H9 (cell line): ENCODE measurements around the gene MAOA. TPM values are rescaled to one million over a fixed set of nuclear protein-coding genes. Genes with fewer than 3 reads are reported as not detected.

Source experiments
- DNase-seq: peaks from one replicate; pipeline ENCODE4 v3.0.0-alpha.2; 2017
- H2AFZ ChIP-seq: one replicate; pipeline ENCODE4 v1.6.1; 2013; ENCODE audit warnings: mild to moderate bottlenecking, low read length, control low read depth, moderate library complexity
- H2AK5ac ChIP-seq: 2 replicates; pipeline ENCODE4 v1.6.1; 2013; ENCODE audit warnings: low read length, control low read depth, mixed read lengths; ENCODE audit not compliant: insufficient read length
- H2BK120ac ChIP-seq: one replicate; pipeline ENCODE4 v1.6.1; 2013; ENCODE audit warnings: low read depth, mild to moderate bottlenecking, low read length, control low read depth, inconsistent platforms; ENCODE audit not compliant: poor library complexity, severe bottlenecking
- H2BK12ac ChIP-seq: 2 replicates; pipeline ENCODE4 v1.6.1; 2013; ENCODE audit warnings: low read length, control low read depth, mixed read lengths, low read depth; ENCODE audit not compliant: insufficient read length
- H2BK15ac ChIP-seq: 2 replicates; pipeline ENCODE4 v1.6.1; 2013; ENCODE audit warnings: low read depth, low read length, control low read depth
- H2BK20ac ChIP-seq: one replicate; pipeline ENCODE4 v1.6.1; 2013; ENCODE audit warnings: low read depth, mild to moderate bottlenecking, low read length, control low read depth, inconsistent platforms; ENCODE audit not compliant: poor library complexity, severe bottlenecking
- H2BK5ac ChIP-seq: 2 replicates; pipeline ENCODE4 v1.6.1; 2013; ENCODE audit warnings: low read length, control low read depth, mixed read lengths; ENCODE audit not compliant: insufficient read length
- H3K14ac ChIP-seq: 2 replicates; pipeline ENCODE4 v1.6.1; 2013; ENCODE audit warnings: low read length, control low read depth; ENCODE audit not compliant: insufficient read depth
- H3K18ac ChIP-seq: 2 replicates; pipeline ENCODE4 v1.6.1; 2013; ENCODE audit warnings: low read depth, mild to moderate bottlenecking, mixed read lengths, low read length, control low read depth; ENCODE audit not compliant: insufficient read length
- H3K23ac ChIP-seq: 2 replicates; pipeline ENCODE4 v1.6.1; 2013; ENCODE audit warnings: low read length, control low read depth, mixed read lengths, low read depth; ENCODE audit not compliant: insufficient read length
- H3K23me2 ChIP-seq: 2 replicates; pipeline ENCODE4 v1.6.1; 2013; ENCODE audit warnings: low read depth, mild to moderate bottlenecking, mixed read lengths, low read length, control low read depth; ENCODE audit not compliant: insufficient read length, poor library complexity, severe bottlenecking
- H3K27ac ChIP-seq: 2 replicates; pipeline ENCODE4 v1.5.1; 2013; ENCODE audit warnings: low read length, control low read depth, mixed read lengths, low read depth; ENCODE audit not compliant: insufficient read length
- H3K27me3 ChIP-seq: 2 replicates; pipeline ENCODE4 v1.6.1; 2013; ENCODE audit warnings: low read length, control low read depth, inconsistent platforms; ENCODE audit not compliant: insufficient read depth
- H3K4ac ChIP-seq: 2 replicates; pipeline ENCODE4 v1.6.1; 2013; ENCODE audit warnings: low read depth, mild to moderate bottlenecking, control low read depth, inconsistent platforms, low read length, moderate library complexity
- H3K4me1 ChIP-seq: 2 replicates; pipeline ENCODE4 v1.6.1; 2013; ENCODE audit warnings: low read length, control low read depth, inconsistent platforms; ENCODE audit not compliant: insufficient read depth
- H3K4me2 ChIP-seq: 2 replicates; pipeline ENCODE4 v1.6.1; 2013; ENCODE audit warnings: low read length, control low read depth, mixed read lengths; ENCODE audit not compliant: insufficient read length, insufficient read depth
- H3K56ac ChIP-seq: 2 replicates; pipeline ENCODE4 v1.6.1; 2013; ENCODE audit warnings: low read depth, mild to moderate bottlenecking, mixed read lengths, low read length, control low read depth; ENCODE audit not compliant: insufficient read length
- H3K79me1 ChIP-seq: 2 replicates; pipeline ENCODE4 v1.6.1; 2013; ENCODE audit warnings: low read depth, mild to moderate bottlenecking, moderate library complexity, low read length, control low read depth, inconsistent platforms; ENCODE audit not compliant: insufficient read depth, poor library complexity, severe bottlenecking
- H3K79me2 ChIP-seq: 2 replicates; pipeline ENCODE4 v1.6.1; 2013; ENCODE audit warnings: low read length, control low read depth, inconsistent platforms; ENCODE audit not compliant: insufficient read depth
- H3K9ac ChIP-seq: 2 replicates; pipeline ENCODE4 v1.6.1; 2013; ENCODE audit warnings: low read length, control low read depth, mixed read lengths; ENCODE audit not compliant: insufficient read length; ENCODE audit errors: extremely low read depth
- H3K9me3 ChIP-seq: one replicate; pipeline ENCODE4 v1.6.1; 2013; ENCODE audit warnings: low read depth, low read length, inconsistent platforms; ENCODE audit not compliant: control insufficient read depth
- H3T11ph ChIP-seq: one replicate; pipeline ENCODE4 v1.6.1; 2013; ENCODE audit warnings: mild to moderate bottlenecking, low read length, control low read depth, inconsistent platforms
- H4K20me1 ChIP-seq: one replicate; pipeline ENCODE4 v1.6.1; 2013; ENCODE audit not compliant: control insufficient read depth, insufficient read length, insufficient read depth
- H4K5ac ChIP-seq: 2 replicates; pipeline ENCODE4 v1.6.1; 2013; ENCODE audit warnings: low read depth, mild to moderate bottlenecking, mixed read lengths, low read length, control low read depth; ENCODE audit not compliant: insufficient read length
- H4K8ac ChIP-seq: replicated peaks from 2 replicates; pipeline ENCODE4 v1.6.1; 2013; ENCODE audit warnings: low read length, control low read depth, mixed read lengths, low read depth; ENCODE audit not compliant: insufficient read length
- H4K91ac ChIP-seq: 2 replicates; pipeline ENCODE4 v1.6.1; 2013; ENCODE audit warnings: low read depth, mild to moderate bottlenecking, moderate library complexity, mixed read lengths, low read length, control low read depth; ENCODE audit not compliant: insufficient read length
- H3K27ac Mint-ChIP-seq, 3 experiments: 2 replicates in 2 of 3; 3 replicates in 1 of 3; pipeline ENCODE4 v1.8.0; 2020 to 2021; ENCODE audit warnings: mixed read lengths in 3 of 3, mild to moderate bottlenecking in 1 of 3, moderate library complexity in 1 of 3
- H3K27me3 Mint-ChIP-seq: 2 replicates; pipeline ENCODE4 v1.8.0; 2021; ENCODE audit warnings: low read depth, mild to moderate bottlenecking, moderate library complexity, mixed read lengths
- H3K36me3 Mint-ChIP-seq, 3 experiments: 2 replicates in 2 of 3; 3 replicates in 1 of 3; pipeline ENCODE4 v1.8.0; 2020 to 2021; ENCODE audit warnings: low read depth in 3 of 3, mixed read lengths in 3 of 3; ENCODE audit not compliant: insufficient read depth in 1 of 3
- H3K4me1 Mint-ChIP-seq, 2 experiments: 2 replicates each; pipeline ENCODE4 v1.8.0; 2020; ENCODE audit warnings: mixed read lengths in 2 of 2
- H3K4me3 Mint-ChIP-seq, 2 experiments: 2 replicates in 1 of 2; 3 replicates in 1 of 2; pipeline ENCODE4 v1.8.0; 2020 to 2021; ENCODE audit warnings: mild to moderate bottlenecking in 2 of 2, mixed read lengths in 2 of 2, moderate library complexity in 1 of 2
- H3K9me3 Mint-ChIP-seq, 2 experiments: 2 replicates in 1 of 2; 3 replicates in 1 of 2; pipeline ENCODE4 v1.8.0; 2020; ENCODE audit warnings: mild to moderate bottlenecking in 2 of 2, mixed read lengths in 2 of 2, moderate library complexity in 1 of 2
- WGBS: extraction: QIAGEN DNeasy Blood & Tissue Kit; methylation state at CpG from one replicate; pipeline ENCODE4 v1.1.7; 2013; ENCODE audit warnings: missing lambda C conversion rate, low lambda C conversion rate, mixed read lengths; ENCODE audit not compliant: insufficient read length; ENCODE audit errors: extremely low coverage; 5-methylcytosine and 5-hydroxymethylcytosine counted together
- total RNA-seq: library from RNA; stranded (reverse); gene quantifications from 2 replicates; pipeline ENCODE4 v1.2.1, GENCODE V29; 2021
- TF ChIP-seq, protein P1 (sequence below): fragments of 200-600 bp; sonication (generic); conservative IDR thresholded peaks from 3 replicates; pipeline ENCODE4 v1.8.0; 2021; ENCODE audit warnings: antibody characterized with exemption, mild to moderate bottlenecking

Gene MAOA
- total RNA-seq, 1 experiment from 2014 or later = 0.28 TPM

DNA sequence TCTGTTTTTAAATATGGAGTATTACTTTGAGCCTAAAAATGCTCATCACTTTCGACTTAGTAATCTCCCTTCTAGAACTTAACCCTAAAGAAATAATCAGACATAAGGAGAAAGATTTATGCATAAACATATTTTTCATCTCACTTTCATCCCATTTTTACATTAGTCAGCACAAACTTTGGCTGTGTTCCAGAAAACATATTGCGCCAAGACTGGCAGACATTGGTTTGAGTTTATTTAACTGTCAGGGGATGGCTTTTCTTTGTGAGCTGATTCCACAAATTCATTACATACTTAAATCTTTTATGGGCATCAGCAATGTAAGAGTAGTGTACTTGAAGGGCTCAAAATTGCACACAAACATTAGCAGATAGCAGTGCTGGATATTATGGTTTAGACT lies 23.7 kb downstream of the MAOA start:
- no peak overlapping the region for H4K91ac ChIP-seq
- H3K23ac ChIP-seq = no peak overlapping the region
- no peak overlapping the region for H3K14ac ChIP-seq
- no peak overlapping the region for H2BK20ac ChIP-seq
- H3K56ac ChIP-seq = no peak overlapping the region
- H4K8ac ChIP-seq = no peak overlapping the region
- H2BK120ac ChIP-seq = no peak overlapping the region
- WGBS = no CpG with 5 or more reads among the region's 2 CpGs
- TF ChIP-seq, protein P1, sequence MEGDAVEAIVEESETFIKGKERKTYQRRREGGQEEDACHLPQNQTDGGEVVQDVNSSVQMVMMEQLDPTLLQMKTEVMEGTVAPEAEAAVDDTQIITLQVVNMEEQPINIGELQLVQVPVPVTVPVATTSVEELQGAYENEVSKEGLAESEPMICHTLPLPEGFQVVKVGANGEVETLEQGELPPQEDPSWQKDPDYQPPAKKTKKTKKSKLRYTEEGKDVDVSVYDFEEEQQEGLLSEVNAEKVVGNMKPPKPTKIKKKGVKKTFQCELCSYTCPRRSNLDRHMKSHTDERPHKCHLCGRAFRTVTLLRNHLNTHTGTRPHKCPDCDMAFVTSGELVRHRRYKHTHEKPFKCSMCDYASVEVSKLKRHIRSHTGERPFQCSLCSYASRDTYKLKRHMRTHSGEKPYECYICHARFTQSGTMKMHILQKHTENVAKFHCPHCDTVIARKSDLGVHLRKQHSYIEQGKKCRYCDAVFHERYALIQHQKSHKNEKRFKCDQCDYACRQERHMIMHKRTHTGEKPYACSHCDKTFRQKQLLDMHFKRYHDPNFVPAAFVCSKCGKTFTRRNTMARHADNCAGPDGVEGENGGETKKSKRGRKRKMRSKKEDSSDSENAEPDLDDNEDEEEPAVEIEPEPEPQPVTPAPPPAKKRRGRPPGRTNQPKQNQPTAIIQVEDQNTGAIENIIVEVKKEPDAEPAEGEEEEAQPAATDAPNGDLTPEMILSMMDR = no peak
- no peak overlapping the region for H2BK15ac ChIP-seq
- Mint-ChIP-seq H3K4me3 (no peak overlapping the region), H3K9me3 (peaks cover 55 to 59% of the 10 kb centered on the region in 2 experiments), H3K4me1 (no peaks in the 10 kb centered on the region), H3K27me3 (no peaks in the 10 kb centered on the region; the same call in 1 of the 2 replicates), H3K27ac (no peak overlapping the region), H3K36me3 (peaks cover 2 to 8% (median 3%) of the 10 kb centered on the region in 3 experiments; a peak in 5 of 7 replicates)
- no peak overlapping the region for H3K4ac ChIP-seq
- no peaks in the 10 kb centered on the region for H3K79me1 ChIP-seq
- DNase-seq = no peak
- H2BK12ac ChIP-seq = no peak overlapping the region
- no peak overlapping the region for H3K27ac ChIP-seq
- no peaks in the 10 kb centered on the region for H3K9me3 ChIP-seq
- H4K20me1 ChIP-seq = no peaks in the 10 kb centered on the region
- no peaks in the 10 kb centered on the region for H3K27me3 ChIP-seq
- H3K79me2 ChIP-seq = no peaks in the 10 kb centered on the region
- H3K4me2 ChIP-seq = no peak overlapping the region
- no peak overlapping the region for H3T11ph ChIP-seq
- no peaks in the 10 kb centered on the region for H3K23me2 ChIP-seq
- no peak overlapping the region for H2AFZ ChIP-seq
- H3K18ac ChIP-seq = no peak overlapping the region
- no peaks in the 10 kb centered on the region for H3K4me1 ChIP-seq
- no peak overlapping the region for H2AK5ac ChIP-seq
- no peak overlapping the region for H3K9ac ChIP-seq
- H4K5ac ChIP-seq = no peak overlapping the region
- no peak overlapping the region for H2BK5ac ChIP-seq
